Upper lobe of right lung (tissue), 1 donor: Measurements from ENCODE around the gene CELSR1. TPM values are rescaled to one million over a fixed set of nuclear protein-coding genes. Genes with fewer than 3 reads are reported as not detected.

Source experiments
- ATAC-seq: fragments of 200-7000 bp; cut with Tn5 transposase; one replicate; pipeline ENCODE4 v1.9.1; 2020; ENCODE audit warnings: mild to moderate bottlenecking, moderate library complexity
- DNase-seq: peaks from one replicate; pipeline ENCODE4 v3.0.0-alpha.2; 2020
- H3K27ac ChIP-seq: fragments of 200-600 bp; one replicate; pipeline ENCODE4 v1.8.0; 2022
- H3K27me3 ChIP-seq: fragments of 200-600 bp; one replicate; pipeline ENCODE4 v1.8.0; 2022; ENCODE audit warnings: mild to moderate bottlenecking
- H3K36me3 ChIP-seq: fragments of 200-600 bp; one replicate; pipeline ENCODE4 v1.8.0; 2022
- H3K4me1 ChIP-seq: fragments of 200-600 bp; one replicate; pipeline ENCODE4 v1.8.0; 2022
- H3K4me3 ChIP-seq: fragments of 200-600 bp; one replicate; pipeline ENCODE4 v1.8.0; 2022; ENCODE audit warnings: mild to moderate bottlenecking
- H3K9me3 ChIP-seq: fragments of 200-600 bp; one replicate; pipeline ENCODE4 v1.8.0; 2022
- intact Hi-C: fragments of 100-400 bp; cut with DNase I; formaldehyde crosslinking; loops from one replicate; pipeline ENCODE4 v1.11.0; 2022
- total RNA-seq: library from RNA; stranded (reverse); fragmentation: NEBNext Ultra II Directional; extraction: Animal tissue kit (Norgen Biotek cat#: 25700); gene quantifications from one replicate; pipeline ENCODE4 v1.2.1, GENCODE V29; 2021
- TF ChIP-seq, protein P1 (sequence below): fragments of 200-600 bp; IDR thresholded peaks from one replicate; pipeline ENCODE4 v1.8.0; 2022; ENCODE audit warnings: antibody characterized with exemption
- donor health status: DM: no; HTN: yes; CAD: no; lungs with severe emphysema.

CELSR1 gene
- total RNA-seq, 1 donor from 2014 or later, result 53.5 TPM

DNA sequence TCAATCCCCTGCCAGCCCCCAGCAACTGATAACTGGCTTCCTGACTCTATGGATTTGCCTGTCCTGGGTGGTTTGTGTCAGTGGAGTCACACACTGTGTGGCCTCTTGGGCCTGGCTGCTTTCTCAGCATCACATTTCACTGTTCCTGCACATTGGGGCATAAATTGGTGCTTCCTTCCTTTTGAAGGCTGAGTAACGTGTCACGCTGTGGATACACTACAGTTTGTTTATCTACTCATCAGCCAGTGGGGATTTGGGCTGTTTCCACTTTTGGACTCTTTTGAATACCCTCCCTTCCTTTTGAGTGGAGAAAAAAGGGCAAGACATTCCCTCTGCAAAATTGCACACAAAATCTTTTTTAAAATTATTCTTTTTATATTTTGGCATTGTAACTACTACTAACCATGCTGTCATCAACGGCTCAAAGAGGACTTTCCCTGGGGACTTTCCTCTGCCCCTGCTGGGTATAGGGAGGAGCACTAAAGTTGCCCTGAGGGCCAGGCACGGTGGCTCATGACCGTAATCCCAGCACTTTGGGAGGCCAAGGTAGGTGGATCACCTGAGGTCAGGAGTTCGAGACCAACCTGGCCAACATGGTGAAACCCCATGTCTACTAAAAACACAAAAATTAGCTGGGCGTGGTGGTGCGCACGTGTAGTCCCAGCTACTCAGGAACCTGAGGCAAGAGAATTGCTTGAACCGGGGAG is 7.8 kb upstream of the CELSR1 start:
- intact Hi-C loops, result no loop called here
- no peak for DNase-seq
- H3K27me3 ChIP-seq, result no peaks in the 10 kb centered on the region
- TF ChIP-seq, protein P1, sequence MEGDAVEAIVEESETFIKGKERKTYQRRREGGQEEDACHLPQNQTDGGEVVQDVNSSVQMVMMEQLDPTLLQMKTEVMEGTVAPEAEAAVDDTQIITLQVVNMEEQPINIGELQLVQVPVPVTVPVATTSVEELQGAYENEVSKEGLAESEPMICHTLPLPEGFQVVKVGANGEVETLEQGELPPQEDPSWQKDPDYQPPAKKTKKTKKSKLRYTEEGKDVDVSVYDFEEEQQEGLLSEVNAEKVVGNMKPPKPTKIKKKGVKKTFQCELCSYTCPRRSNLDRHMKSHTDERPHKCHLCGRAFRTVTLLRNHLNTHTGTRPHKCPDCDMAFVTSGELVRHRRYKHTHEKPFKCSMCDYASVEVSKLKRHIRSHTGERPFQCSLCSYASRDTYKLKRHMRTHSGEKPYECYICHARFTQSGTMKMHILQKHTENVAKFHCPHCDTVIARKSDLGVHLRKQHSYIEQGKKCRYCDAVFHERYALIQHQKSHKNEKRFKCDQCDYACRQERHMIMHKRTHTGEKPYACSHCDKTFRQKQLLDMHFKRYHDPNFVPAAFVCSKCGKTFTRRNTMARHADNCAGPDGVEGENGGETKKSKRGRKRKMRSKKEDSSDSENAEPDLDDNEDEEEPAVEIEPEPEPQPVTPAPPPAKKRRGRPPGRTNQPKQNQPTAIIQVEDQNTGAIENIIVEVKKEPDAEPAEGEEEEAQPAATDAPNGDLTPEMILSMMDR, result no peak
- H3K9me3 ChIP-seq, result no peaks in the 10 kb centered on the region
- H3K4me3 ChIP-seq, result no peak overlapping the region
- no peak for ATAC-seq
- H3K4me1 ChIP-seq, result peaks cover 41% of the 10 kb centered on the region
- H3K36me3 ChIP-seq, result no peaks in the 10 kb centered on the region
- H3K27ac ChIP-seq, result no peak overlapping the region

DNA sequence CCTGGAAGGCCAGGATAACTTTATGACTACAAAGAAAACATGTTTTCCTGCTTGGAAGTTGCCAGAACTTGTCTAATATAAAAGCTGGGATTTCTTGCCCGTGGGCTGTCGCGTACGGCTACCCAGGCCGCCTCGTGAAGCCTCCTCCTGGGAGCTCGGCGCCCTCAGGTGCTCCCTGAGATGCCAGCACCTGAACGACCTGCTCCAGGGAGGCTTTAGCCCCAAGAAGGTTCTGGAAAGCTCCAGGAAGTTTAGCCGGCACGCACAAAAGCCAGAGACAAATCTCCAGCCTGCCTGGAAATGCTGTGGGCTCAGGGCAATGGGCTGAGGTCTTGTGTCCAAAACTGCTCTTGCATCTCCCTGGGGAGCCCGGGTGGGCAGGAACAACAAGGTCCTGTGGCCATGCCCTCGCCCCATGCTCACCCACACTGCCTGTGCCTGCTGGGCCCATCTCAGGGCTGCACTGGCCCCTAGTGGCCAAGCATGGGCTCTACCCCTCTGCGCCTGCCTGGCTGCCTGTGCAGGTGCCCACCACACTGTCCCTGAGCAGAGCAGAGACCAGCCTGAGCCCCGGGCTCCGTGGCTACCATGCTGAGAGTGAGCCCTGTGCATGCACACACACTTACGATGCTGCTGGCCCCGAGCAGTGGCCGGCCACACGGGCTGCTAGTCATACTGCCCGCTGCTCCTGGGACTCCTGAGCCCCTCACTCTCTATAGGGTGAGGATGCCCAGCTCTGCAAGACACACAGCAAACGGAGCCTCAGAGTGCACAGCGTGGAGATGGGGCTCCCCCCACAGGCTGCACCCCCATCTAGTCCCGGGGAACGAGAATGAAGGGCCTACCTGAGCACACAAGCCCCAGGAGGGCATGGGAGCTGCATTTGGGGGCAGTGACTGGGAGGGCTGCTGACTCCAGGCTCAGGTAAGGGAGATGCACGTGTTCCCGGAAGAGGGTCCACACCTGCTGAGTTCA is 4.9 kb upstream of the CELSR1 start:
- H3K27me3 ChIP-seq, result peaks cover 19% of the 10 kb centered on the region
- no peaks in the 10 kb centered on the region for H3K36me3 ChIP-seq
- no peak overlapping the region for H3K4me3 ChIP-seq
- ATAC-seq, result peak; percentile 82
- TF ChIP-seq, protein P1, result peak; percentile 92
- peak; percentile 90 for DNase-seq
- H3K4me1 ChIP-seq, result peaks cover 43% of the 10 kb centered on the region
- no peak overlapping the region for H3K27ac ChIP-seq
- no peaks in the 10 kb centered on the region for H3K9me3 ChIP-seq
- intact Hi-C loops, result loop anchor here (5.0 kb wide), 1 partner anchor 175 kb away; no protein-coding TSS in a partner anchor

DNA sequence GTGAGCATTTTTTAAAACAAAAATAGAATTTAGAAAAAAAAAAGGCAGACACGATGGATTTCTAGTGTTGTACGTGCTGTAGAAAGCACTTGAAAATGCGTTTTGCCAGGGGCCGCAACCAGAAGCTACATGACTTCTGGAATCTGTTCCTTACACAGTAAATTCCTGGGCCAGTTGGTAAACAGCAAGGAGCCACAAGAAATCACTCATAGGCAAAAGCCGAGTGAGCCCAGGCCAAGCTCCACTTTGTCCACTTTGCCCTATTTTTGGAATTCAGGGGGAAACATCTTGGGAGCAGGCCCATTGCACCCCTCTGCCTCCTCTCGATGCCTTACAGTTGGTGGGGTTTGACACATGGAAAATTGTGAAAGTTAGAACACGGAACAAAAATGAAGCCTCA is 4.1 kb upstream of the CELSR1 start:
- Histone ChIP-seq H3K27ac (no peak overlapping the region), H3K36me3 (no peaks in the 10 kb centered on the region), H3K4me3 (no peak overlapping the region), H3K9me3 (no peaks in the 10 kb centered on the region), H3K27me3 (peaks cover 19% of the 10 kb centered on the region), H3K4me1 (peaks cover 36% of the 10 kb centered on the region)
- no peak for DNase-seq
- TF ChIP-seq, protein P1, result no peak
- no peak for ATAC-seq
- intact Hi-C loops, result loop anchor here (5.0 kb wide), 1 partner anchor 174 kb away; no protein-coding TSS in a partner anchor

DNA sequence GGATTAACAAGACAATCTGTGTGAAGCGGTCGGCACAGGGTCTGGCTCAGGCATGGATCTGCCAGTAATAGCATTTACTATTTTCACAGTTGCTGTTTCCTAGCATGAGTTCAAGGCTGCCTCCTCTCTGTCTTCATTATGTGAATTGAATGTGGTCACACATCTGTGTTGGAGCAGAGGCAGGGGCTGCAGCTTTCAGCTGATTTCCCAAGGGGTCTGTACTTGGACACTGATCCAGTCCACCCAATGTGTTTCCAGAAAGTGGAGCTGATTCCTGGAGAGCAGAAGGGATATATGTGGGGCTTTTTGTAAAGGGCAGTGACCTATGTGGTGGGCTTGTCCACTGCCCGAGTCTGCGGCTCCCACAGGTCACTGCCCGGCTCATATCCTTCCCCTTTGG is 3.5 kb upstream of the CELSR1 start:
- intact Hi-C loops, result loop anchor here (5.0 kb wide), 1 partner anchor 174 kb away; no protein-coding TSS in a partner anchor
- Histone ChIP-seq H3K4me1 (peaks cover 29% of the 10 kb centered on the region), H3K36me3 (no peaks in the 10 kb centered on the region), H3K9me3 (no peaks in the 10 kb centered on the region), H3K27ac (no peak overlapping the region), H3K27me3 (peaks cover 19% of the 10 kb centered on the region), H3K4me3 (no peak overlapping the region)
- TF ChIP-seq, protein P1, result no peak
- no peak for ATAC-seq
- DNase-seq, result no peak

DNA sequence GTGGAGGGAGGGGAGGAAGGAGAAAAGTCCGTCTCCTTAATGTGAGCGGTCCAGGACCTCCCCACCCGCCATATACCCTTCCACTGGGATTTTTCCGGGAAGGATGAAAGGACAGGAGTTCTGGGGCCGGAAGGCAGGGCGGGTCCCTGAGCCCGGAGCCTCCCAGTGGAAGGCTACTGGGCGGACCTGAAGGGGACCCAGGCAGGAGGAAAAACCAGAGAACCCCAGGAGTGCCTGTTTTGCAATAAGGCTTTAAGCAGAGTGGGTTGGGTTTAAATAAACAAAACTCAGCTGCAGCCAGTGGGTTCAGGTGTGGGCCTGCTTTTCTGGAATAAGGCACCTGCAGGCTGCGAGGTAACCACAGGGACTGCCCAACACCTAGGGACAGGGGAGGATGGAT is 1.7 kb upstream of the CELSR1 start:
- TF ChIP-seq, protein P1, result no peak
- ATAC-seq, result peak; percentile 33
- intact Hi-C loops, result loop anchor here (10.0 kb wide), 1 partner anchor 414 kb away; no protein-coding TSS in a partner anchor
- Histone ChIP-seq H3K27ac (peak overlapping the region; percentile 70), H3K4me1 (peaks cover 21% of the 10 kb centered on the region), H3K36me3 (no peaks in the 10 kb centered on the region), H3K9me3 (no peaks in the 10 kb centered on the region), H3K27me3 (peaks cover 19% of the 10 kb centered on the region), H3K4me3 (peak overlapping the region; percentile 59)
- peak; percentile 82 for DNase-seq
